ENCODE results near the gene PANK1.
"Not testable (repeated sequence)": the region's sequence is repeated elsewhere in the genome, so short reads cannot be mapped to it uniquely, and the experiment has no call there.

Gene PANK1

DNA sequence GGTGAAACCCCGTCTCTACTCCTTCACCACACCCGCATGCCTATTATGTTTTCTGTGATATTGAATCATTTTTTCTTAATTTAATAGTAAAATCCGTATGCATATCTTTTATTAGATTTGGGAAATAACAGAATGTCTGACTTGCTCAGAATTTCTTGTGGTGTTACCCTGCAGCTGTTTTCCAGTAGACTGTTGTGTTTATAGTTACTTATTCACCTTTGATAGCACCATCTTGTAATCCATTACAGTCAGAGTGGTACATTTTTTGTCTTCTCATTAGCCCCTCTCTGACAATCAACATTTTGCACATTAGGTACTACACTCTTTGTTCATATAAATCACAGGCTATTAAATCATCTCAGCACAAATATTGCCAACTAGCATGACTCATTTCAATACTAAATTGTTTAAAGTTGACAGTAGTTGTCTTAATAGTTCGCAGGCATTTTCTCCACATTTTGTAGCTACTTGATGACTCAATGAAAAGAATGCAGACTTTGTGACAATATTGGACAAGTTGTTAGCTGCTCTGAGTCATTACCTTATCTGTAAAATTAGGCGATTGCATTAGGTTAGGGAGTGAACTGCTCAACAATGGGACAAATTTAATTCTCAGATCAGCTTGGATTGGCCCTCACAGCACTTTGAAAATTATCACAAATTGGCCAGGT lies 91.8 kb downstream of the PANK1 start:
- Histone ChIP-seq H3K9ac (ENCODE audit: low read length) (no peak overlapping the region), H3K4me1 (ENCODE audit: control insufficient read depth, insufficient read depth, low read length) (no peaks in the 10 kb centered on the region), H3K27me3 (ENCODE audit: control insufficient read depth, insufficient read depth, low read length) (no peaks in the 10 kb centered on the region), H3K9me3 (ENCODE audit: control insufficient read depth, insufficient read depth, low read depth, low read length) (no peaks in the 10 kb centered on the region), H3K27ac (ENCODE audit: low read depth, low read length) (no peak overlapping the region), H3K36me3 (ENCODE audit: control insufficient read depth, insufficient read depth, low read length) (no peaks in the 10 kb centered on the region), H3K4me3 (ENCODE audit: low read depth, low read length) (no peak overlapping the region)

DNA sequence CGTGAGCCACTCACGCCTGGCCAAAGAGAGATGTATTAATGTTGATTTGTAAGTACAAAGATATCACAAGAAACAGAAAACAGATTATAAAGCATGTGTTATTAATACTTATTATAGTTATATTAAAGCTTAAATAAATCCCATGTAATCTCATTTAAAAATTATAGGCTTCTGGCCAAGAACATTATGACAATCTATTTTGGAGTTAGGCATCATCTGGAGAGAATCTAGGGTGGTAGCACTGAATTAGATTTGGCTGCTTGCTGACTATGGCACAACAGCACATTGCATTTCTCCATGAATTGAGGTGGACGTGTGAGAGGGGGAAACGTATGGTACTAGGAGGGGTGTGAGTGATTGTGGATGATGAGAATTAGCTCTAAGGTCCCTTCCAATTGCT lies 92.8 kb downstream of the PANK1 start:
- H3K27me3 ChIP-seq (ENCODE audit: control insufficient read depth, insufficient read depth, low read length) = no peaks in the 10 kb centered on the region
- no peak overlapping the region for H3K4me3 ChIP-seq (ENCODE audit: low read depth, low read length)
- no peak overlapping the region for H3K9ac ChIP-seq (ENCODE audit: low read length)
- H3K36me3 ChIP-seq (ENCODE audit: control insufficient read depth, insufficient read depth, low read length) = no peaks in the 10 kb centered on the region
- no peak overlapping the region for H3K27ac ChIP-seq (ENCODE audit: low read depth, low read length)
- no peaks in the 10 kb centered on the region for H3K9me3 ChIP-seq (ENCODE audit: control insufficient read depth, insufficient read depth, low read depth, low read length)
- no peaks in the 10 kb centered on the region for H3K4me1 ChIP-seq (ENCODE audit: control insufficient read depth, insufficient read depth, low read length)

DNA sequence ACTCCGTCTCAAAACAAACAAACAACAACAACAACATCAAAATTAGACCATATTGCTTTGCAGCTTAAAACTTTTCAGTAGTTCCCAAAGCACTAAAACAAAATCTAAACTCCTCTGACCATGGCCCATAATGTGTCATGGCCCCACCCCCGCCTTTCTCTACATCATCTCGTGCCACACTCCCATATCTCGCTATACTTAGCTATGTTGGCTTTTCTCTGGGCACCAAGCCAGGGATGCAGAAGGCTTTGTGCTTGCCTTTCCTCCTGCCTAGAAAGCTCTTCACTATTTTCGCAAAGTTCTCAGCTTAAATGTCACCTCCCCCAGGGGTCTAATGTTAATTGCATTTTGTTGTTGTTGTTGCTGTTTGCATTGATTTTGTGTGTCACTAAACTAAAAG lies 94.5 kb downstream of the PANK1 start:
- Histone ChIP-seq H3K4me3 (ENCODE audit: low read depth, low read length) (no peak overlapping the region), H3K4me1 (ENCODE audit: control insufficient read depth, insufficient read depth, low read length) (no peaks in the 10 kb centered on the region), H3K27me3 (ENCODE audit: control insufficient read depth, insufficient read depth, low read length) (no peaks in the 10 kb centered on the region), H3K9me3 (ENCODE audit: control insufficient read depth, insufficient read depth, low read depth, low read length) (no peaks in the 10 kb centered on the region), H3K27ac (ENCODE audit: low read depth, low read length) (no peak overlapping the region), H3K36me3 (ENCODE audit: control insufficient read depth, insufficient read depth, low read length) (no peaks in the 10 kb centered on the region), H3K9ac (ENCODE audit: low read length) (no peak overlapping the region)

DNA sequence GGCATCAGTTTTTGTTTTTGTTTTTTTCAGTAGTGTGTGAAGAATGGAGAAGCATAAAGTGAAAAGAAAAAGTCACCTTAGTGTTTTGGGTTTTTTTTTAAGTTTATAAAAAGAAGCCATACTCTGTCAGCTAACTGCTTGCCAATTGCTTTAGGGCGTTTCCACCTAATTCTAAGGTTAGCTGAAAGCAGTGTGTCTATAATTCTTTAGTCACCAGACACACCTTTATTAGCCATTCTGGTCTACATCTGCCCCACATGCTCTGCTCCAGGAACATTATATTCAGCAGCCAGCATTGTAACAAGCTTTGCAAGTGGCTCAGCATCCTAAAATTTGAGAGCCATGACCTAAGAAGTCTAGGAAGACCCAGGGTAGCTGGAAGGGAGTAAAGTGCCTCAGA lies 95.5 kb downstream of the PANK1 start:
- Histone ChIP-seq H3K4me1 (ENCODE audit: control insufficient read depth, insufficient read depth, low read length) (no peaks in the 10 kb centered on the region), H3K27ac (ENCODE audit: low read depth, low read length) (no peak overlapping the region), H3K9ac (ENCODE audit: low read length) (no peak overlapping the region), H3K36me3 (ENCODE audit: control insufficient read depth, insufficient read depth, low read length) (no peaks in the 10 kb centered on the region), H3K4me3 (ENCODE audit: low read depth, low read length) (no peak overlapping the region), H3K27me3 (ENCODE audit: control insufficient read depth, insufficient read depth, low read length) (no peaks in the 10 kb centered on the region), H3K9me3 (ENCODE audit: control insufficient read depth, insufficient read depth, low read depth, low read length) (no peaks in the 10 kb centered on the region)

DNA sequence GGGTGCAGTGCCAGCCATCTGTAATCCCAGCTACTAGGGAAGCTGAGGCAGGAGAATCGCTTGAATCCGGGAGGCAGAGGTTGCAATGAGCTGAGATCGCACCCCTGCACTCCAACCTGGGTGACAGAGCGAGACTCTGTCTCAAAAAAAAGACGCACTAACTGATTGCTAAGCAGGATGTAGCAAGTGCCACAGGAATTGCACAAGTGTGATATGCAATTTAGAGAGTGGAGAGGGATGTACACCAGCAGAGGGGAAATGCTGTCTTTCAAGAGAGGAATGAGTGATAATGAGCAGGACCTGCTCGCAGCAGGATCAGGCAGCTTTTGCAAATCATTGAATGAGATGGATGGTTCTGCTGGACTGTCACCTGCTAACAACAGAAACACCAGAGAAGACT lies 96.4 kb downstream of the PANK1 start:
- Histone ChIP-seq H3K4me1 (ENCODE audit: control insufficient read depth, insufficient read depth, low read length) (no peaks in the 10 kb centered on the region), H3K4me3 (ENCODE audit: low read depth, low read length) (no peak overlapping the region), H3K27ac (ENCODE audit: low read depth, low read length) (no peak overlapping the region), H3K9ac (ENCODE audit: low read length) (no peak overlapping the region), H3K9me3 (ENCODE audit: control insufficient read depth, insufficient read depth, low read depth, low read length) (no peaks in the 10 kb centered on the region), H3K27me3 (ENCODE audit: control insufficient read depth, insufficient read depth, low read length) (no peaks in the 10 kb centered on the region), H3K36me3 (ENCODE audit: control insufficient read depth, insufficient read depth, low read length) (no peaks in the 10 kb centered on the region)

DNA sequence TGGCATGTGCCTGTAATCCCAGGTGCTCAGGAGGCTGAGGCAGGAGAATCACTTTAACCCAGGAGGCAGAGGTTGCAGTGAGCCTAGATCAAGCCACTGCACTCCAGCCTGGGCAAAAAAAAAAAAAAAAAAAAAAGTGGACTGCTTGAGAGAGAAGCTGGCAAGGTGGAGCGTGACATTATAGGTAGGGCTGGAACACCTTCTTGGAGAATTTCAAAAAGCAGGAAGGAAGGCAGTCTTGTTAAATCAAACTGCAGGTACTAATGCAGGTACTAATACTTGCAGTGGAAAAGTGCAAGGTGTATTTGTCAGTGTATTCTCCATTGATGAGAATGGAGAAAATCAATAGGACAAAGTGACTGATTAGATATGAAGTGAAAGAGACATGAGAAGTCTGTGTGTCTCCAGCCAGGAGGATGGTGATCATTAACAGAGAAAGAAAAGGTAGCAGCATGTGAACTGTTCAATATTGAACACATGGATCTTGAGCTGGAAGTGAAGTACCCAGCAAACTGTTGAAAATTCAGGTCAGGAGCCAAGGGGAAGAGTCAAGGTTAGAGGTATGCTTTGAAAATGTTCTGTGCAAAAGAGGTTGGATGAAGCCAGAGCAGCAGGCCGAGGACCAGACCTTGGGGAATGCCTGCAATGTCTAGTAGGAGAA lies 97.1 kb downstream of the PANK1 start:
- Histone ChIP-seq H3K9ac (ENCODE audit: low read length) (no peak overlapping the region), H3K27ac (ENCODE audit: low read depth, low read length) (no peak overlapping the region), H3K4me3 (ENCODE audit: low read depth, low read length) (no peak overlapping the region), H3K4me1 (ENCODE audit: control insufficient read depth, insufficient read depth, low read length) (no peaks in the 10 kb centered on the region), H3K36me3 (ENCODE audit: control insufficient read depth, insufficient read depth, low read length) (no peaks in the 10 kb centered on the region), H3K9me3 (ENCODE audit: control insufficient read depth, insufficient read depth, low read depth, low read length) (no peaks in the 10 kb centered on the region), H3K27me3 (ENCODE audit: control insufficient read depth, insufficient read depth, low read length) (no peaks in the 10 kb centered on the region)

DNA sequence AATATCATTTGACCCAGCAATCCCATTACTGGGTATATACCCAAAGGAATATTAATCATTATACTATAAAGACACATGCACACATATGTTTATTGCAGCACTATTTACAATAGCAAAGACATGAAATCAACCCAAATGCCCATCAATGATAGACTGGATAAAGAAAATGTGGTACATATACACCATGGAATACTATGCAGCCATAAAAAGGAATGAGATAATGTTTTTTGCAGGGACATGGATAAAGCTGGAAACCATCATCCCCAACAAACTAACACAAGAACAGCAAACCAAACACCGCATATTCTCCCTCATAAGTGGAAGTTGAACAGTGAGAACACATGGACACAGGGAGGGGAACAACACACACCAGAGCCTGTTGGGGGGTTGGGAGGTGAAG lies 98.4 kb downstream of the PANK1 start:
- H3K4me1 ChIP-seq (ENCODE audit: control insufficient read depth, insufficient read depth, low read length); H3K4me3 ChIP-seq (ENCODE audit: low read depth, low read length); H3K27me3 ChIP-seq (ENCODE audit: control insufficient read depth, insufficient read depth, low read length); H3K27ac ChIP-seq (ENCODE audit: low read depth, low read length); H3K9ac ChIP-seq (ENCODE audit: low read length); H3K9me3 ChIP-seq (ENCODE audit: control insufficient read depth, insufficient read depth, low read depth, low read length); H3K36me3 ChIP-seq (ENCODE audit: control insufficient read depth, insufficient read depth, low read length): not testable (repeated sequence)

DNA sequence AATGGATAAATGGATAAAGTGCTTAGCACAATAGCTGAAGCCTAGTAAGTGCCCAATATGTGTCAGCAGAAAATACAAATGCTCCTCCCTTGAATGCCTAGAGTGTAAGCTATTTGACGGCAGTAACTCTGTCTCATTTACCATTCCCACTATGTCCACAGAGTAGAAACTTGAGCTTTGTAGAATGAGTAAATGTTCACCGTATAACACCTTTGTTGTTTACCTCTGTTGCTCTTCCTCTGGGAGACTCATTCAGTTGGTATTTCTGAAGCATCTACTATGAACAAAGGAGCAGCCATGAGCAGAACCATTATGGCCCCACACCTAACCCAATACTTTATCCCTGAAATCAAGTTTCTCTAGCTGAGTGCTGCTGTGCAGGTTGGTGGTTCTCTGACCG lies 101.2 kb downstream of the PANK1 start:
- Histone ChIP-seq H3K27me3 (ENCODE audit: control insufficient read depth, insufficient read depth, low read length) (no peaks in the 10 kb centered on the region), H3K4me1 (ENCODE audit: control insufficient read depth, insufficient read depth, low read length) (no peaks in the 10 kb centered on the region), H3K9ac (ENCODE audit: low read length) (no peak overlapping the region), H3K27ac (ENCODE audit: low read depth, low read length) (no peak overlapping the region), H3K4me3 (ENCODE audit: low read depth, low read length) (no peak overlapping the region), H3K9me3 (ENCODE audit: control insufficient read depth, insufficient read depth, low read depth, low read length) (no peaks in the 10 kb centered on the region), H3K36me3 (ENCODE audit: control insufficient read depth, insufficient read depth, low read length) (no peaks in the 10 kb centered on the region)

DNA sequence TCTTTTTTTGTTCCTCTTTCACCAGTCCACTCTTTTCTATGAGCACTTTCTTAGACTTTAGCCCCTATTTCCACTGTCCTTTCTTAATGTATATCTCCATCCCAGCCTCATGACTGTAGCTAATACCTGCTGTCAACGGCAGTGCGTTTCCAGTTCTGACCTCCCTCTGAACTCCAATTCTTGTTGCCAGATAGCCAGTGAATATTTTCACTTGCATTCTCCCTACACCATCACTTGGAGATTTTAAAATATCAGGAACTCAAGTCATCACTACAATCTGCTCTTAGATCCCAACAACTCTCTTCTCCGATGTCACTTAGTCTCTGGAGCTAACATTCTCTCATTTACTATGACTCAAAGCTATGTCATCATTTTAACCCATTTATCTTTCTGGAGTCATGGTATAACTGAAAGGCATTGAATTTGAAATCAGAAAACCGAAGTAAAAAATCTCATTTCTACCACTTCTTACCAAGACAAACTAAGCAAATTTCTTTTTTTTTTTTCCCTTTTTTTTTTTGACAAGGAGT lies 104.6 kb downstream of the PANK1 start:
- Histone ChIP-seq H3K9ac (ENCODE audit: low read length) (no peak overlapping the region), H3K27me3 (ENCODE audit: control insufficient read depth, insufficient read depth, low read length) (peaks cover 14% of the 10 kb centered on the region), H3K9me3 (ENCODE audit: control insufficient read depth, insufficient read depth, low read depth, low read length) (no peaks in the 10 kb centered on the region), H3K36me3 (ENCODE audit: control insufficient read depth, insufficient read depth, low read length) (no peaks in the 10 kb centered on the region), H3K4me1 (ENCODE audit: control insufficient read depth, insufficient read depth, low read length) (peaks cover 16% of the 10 kb centered on the region), H3K27ac (ENCODE audit: low read depth, low read length) (no peak overlapping the region), H3K4me3 (ENCODE audit: low read depth, low read length) (no peak overlapping the region)

DNA sequence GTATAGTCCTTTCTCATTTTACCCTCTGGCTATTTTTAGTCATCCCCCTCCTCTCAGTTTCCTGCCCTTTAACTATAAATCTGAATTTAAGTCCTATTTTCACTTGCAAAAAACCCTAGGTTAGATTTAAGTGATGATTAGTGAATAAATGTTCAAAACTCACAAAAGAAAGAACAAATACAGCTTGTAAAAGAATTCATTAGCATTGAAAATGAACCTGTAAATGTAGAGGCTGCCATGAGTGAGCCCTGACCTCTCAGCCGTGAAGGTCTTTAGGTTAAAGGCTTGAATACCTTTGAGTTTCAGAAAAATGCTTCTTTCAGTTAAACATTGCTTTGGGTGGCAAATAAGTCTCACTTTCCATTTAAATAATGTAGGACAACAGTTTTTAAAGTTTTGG lies 107.7 kb downstream of the PANK1 start:
- Histone ChIP-seq H3K36me3 (ENCODE audit: control insufficient read depth, insufficient read depth, low read length) (no peaks in the 10 kb centered on the region), H3K9ac (ENCODE audit: low read length) (no peak overlapping the region), H3K27ac (ENCODE audit: low read depth, low read length) (no peak overlapping the region), H3K4me1 (ENCODE audit: control insufficient read depth, insufficient read depth, low read length) (peaks cover 29% of the 10 kb centered on the region), H3K4me3 (ENCODE audit: low read depth, low read length) (no peak overlapping the region), H3K27me3 (ENCODE audit: control insufficient read depth, insufficient read depth, low read length) (peaks cover 40% of the 10 kb centered on the region), H3K9me3 (ENCODE audit: control insufficient read depth, insufficient read depth, low read depth, low read length) (no peaks in the 10 kb centered on the region)

DNA sequence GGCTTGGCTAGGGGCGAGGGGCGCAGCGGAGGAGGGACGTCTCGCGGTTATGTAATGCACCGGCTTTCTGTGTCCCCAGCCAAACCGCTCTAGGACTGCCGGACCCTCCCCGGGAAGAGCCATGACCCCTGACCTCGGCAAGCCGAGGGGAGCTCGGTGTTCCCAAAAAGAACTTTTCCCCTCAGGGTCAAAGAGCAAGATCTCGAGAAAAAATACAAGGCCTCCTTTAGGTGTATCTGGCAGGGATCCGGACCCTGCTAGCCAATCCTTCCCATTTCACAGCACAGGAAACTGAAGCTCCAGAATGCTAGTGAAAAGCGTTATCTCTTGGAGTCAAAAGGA lies 109.1 kb downstream of the PANK1 start:
- Histone ChIP-seq H3K36me3 (ENCODE audit: control insufficient read depth, insufficient read depth, low read length) (no peaks in the 10 kb centered on the region), H3K27me3 (ENCODE audit: control insufficient read depth, insufficient read depth, low read length) (peaks cover 42% of the 10 kb centered on the region), H3K9me3 (ENCODE audit: control insufficient read depth, insufficient read depth, low read depth, low read length) (no peaks in the 10 kb centered on the region), H3K9ac (ENCODE audit: low read length) (peak overlapping the region; percentile 7), H3K4me3 (ENCODE audit: low read depth, low read length) (peak overlapping the region; percentile 87), H3K27ac (ENCODE audit: low read depth, low read length) (no peak overlapping the region), H3K4me1 (ENCODE audit: control insufficient read depth, insufficient read depth, low read length) (peaks cover 36% of the 10 kb centered on the region)
